Stimulated activated CD4-positive, alpha-beta T cell treated with anti-CD3 and anti-CD28 coated beads, Interleukin-12 subunit alpha, Interleukin-12 subunit beta, amount 100 ng/mL, for 48 hours (primary cell): ENCODE data around the gene SOX9.
"Not testable (repeated sequence)": the region's sequence is repeated elsewhere in the genome, so short reads cannot be mapped to it uniquely, and the experiment has no call there.

Source experiments
- DNase-seq, 3 donors: peaks; one replicate each; pipeline ENCODE4 v3.0.0-alpha.2; 2020; ENCODE audit warnings: low read depth in 2 of 3, low spot score in 1 of 3

The SOX9 gene

GRCh38 chr17:72110942-72111318, 9.9 kb upstream of the SOX9 start:
- DNase-seq, result no peak

GRCh38 chr17:72111336-72111923, 9.4 kb upstream of the SOX9 start:
- DNase-seq, result no peak

GRCh38 chr17:72111926-72112325, 8.9 kb upstream of the SOX9 start:
- DNase-seq, result not testable (repeated sequence)

GRCh38 chr17:72113751-72114150, 7.1 kb upstream of the SOX9 start:
- DNase-seq, result no peak

DNA sequence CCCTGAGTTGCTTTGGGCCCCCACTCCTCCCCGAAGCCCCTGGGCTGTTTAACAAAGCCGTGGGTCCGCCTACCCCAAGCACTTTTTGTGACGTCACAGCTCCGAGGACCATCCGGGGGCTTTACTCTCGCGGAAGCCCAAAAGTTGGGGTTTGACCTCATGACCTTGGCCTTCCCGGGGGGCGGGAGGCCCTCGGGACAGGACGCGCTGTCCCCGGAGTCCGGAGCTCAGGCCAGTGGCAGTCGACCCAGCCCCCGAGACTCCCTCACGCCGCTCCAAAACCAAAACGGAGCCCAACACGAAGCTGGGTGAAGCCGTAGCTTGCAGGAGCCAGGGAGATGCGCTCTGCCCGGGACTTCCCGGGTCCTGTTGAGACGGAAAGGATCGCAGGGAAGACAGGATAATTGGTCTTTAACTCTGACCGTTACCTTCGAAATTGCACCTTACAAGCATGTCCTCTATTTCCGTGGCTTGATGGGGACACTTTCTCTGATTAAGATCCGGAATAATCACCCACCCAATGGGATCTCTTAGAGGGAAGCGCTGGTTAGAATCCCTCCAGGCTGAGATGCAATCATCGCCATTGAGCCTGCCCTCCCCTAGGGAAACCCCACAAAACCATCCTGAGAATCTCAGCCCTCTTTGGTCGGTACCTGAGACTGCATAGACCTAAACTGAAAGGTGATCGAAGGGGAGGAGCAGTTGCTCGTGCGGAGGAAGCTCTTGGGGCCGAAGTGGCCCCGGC, 4.9 kb upstream of the SOX9 start:
- no peak for DNase-seq

DNA sequence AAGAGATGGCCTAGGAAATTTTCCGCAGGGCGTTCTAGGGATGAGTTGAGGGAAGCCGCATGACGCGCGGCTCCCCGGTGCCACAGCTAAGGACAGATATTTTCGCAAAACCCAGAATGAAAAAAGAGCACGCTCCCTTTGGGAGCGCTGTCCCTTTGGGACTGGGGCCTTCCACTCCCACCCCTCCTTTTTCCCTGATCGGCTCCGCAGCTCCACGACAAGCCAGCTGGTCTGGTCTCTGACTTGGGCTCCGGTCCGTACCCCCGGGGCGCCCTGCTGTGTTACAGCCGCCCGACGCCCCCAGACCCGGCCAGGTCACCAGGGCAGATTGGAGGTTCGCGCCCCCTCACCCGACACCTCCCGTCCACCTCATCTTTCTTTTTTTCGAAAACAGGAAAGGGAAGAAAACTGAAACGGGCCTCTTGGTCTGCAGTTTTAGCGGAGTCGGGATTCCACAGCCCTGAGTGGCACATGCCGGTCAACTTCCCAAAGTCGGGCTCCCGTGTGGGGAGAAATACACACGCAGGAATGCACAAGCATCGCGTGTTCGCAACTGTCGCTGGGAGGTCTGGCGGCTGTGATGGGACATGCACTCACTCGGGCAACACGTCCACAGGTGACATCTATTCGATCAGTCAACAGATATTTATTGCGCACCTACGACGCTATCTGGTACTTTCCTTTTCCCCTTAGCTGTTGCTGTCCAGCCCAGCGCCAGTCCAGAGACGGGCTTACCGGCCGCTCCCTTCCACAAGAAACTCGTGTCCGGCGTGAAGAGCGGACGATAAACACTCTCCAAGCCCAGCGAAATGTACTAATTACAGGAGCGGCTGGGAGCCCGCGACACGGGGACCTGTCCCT, 3.9 kb upstream of the SOX9 start:
- DNase-seq, result no peak

- DNase-seq, result no peak
Observed at GRCh38 chr17:72117535-72118334, 3.1 kb upstream of the SOX9 start.

DNA sequence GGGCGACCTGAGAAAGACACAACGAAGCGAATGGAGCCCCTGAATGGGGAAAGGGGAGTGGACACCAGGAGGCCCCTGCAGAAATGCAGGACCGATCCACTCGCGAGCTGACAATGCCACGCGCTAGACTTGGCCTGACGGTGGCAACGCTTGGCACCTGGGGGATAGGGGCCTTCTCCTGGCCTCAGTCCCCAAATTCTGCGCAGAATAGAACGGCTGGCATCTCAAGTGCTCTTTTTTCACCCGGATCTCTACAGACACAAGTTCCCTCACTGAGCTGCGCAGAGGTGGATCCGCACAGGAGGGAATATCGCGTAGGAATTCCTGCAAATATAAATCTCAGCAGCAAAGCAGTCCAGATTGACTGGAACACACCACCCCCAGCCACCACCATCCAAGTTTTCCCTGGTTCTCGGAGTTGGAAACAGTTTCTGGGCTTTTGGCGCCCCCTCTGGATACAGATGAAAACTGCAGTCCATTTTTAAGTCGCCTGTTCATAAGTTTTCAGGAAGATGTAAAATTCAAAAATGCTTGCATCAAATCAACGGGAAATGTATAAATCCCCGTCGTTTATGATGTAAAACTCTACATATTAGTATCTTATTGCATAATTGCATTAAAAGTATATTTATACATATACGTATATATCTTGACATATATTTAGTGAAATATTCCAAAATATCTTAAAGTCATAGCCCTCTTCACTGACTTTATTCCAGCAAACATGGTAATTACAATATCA, 2.3 kb upstream of the SOX9 start:
- peak in 1 of 3 donors; percentile 42 for DNase-seq

GRCh38 chr17:72119077-72119872, 1.5 kb upstream of the SOX9 start:
- no peak for DNase-seq

GRCh38 chr17:72119873-72120641, 763 bp upstream of the SOX9 start:
- no peak for DNase-seq

- no peak for DNase-seq
Observed at GRCh38 chr17:72121164-72122009, 567 bp downstream of the SOX9 start.

DNA sequence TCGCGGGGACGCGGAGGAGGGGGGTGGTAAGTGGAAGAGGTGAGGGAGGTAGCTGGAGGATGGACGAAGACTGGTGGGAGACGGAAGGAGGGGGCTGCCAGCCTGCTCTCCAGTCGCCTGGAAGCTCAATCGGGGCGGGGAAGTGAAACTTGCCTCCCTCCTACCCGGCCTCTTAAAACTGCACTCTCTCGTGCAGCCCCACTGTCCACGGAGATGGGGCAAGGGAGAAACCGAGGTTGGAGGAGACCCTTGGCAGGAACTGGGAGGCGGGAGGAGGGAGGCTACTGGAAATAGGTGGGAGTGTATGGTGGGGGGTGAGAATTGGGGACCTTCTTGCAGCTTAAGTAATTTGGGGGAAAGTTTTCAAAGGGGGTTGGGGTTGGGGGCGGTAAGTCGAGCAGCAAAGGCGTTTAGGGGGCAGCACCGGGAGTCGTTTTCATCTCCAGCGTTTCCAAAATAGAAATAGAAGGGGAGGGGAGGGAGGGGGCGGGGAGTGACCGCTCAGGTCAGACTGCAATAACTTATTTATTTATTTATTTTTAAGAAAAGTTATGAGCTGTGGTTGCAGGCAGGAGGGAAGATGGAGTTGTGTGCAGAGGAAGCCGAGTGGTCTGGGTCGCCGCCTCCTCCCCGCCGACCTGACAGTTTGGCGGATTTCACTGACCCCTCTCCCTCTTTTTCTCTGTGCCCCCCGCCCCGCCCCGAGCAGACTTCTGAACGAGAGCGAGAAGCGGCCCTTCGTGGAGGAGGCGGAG, 1.4 kb downstream of the SOX9 start:
- DNase-seq, result no peak

DNA sequence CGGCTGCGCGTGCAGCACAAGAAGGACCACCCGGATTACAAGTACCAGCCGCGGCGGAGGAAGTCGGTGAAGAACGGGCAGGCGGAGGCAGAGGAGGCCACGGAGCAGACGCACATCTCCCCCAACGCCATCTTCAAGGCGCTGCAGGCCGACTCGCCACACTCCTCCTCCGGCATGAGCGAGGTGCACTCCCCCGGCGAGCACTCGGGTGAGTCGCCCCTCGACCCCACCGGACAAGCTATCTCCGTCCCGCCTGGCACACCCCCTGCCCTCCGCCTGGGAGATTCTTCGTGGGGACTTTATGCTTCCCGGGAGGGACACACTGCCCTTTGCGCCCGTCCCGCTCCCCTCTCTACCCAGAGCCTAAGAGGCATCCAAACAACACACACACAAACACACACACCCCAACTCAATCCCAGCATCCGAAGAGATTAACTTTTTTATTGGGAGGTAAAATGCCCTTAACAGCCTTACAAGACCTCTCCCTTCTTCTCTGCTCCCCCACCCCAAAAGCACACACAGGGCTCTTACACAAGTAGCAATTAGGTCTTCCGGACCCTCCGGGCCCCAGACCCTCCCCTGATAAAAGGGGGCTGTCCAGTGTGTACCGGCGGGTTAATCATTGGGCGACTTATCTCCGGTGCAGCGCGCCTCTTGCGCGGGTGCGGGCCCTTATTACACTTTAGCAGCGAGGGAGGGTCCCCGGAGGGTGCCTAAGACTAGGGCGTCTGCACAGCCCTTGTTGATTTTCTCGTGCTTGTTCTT, 2.1 kb downstream of the SOX9 start:
- DNase-seq, result no peak

DNA sequence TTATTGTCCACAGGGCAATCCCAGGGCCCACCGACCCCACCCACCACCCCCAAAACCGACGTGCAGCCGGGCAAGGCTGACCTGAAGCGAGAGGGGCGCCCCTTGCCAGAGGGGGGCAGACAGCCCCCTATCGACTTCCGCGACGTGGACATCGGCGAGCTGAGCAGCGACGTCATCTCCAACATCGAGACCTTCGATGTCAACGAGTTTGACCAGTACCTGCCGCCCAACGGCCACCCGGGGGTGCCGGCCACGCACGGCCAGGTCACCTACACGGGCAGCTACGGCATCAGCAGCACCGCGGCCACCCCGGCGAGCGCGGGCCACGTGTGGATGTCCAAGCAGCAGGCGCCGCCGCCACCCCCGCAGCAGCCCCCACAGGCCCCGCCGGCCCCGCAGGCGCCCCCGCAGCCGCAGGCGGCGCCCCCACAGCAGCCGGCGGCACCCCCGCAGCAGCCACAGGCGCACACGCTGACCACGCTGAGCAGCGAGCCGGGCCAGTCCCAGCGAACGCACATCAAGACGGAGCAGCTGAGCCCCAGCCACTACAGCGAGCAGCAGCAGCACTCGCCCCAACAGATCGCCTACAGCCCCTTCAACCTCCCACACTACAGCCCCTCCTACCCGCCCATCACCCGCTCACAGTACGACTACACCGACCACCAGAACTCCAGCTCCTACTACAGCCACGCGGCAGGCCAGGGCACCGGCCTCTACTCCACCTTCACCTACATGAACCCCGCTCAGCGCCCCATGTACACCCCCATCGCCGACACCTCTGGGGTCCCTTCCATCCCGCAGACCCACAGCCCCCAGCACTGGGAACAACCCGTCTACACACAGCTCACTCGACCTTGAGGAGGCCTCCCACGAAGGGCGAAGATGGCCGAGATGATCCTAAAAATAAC, 3.0 kb downstream of the SOX9 start:
- DNase-seq, result no peak

DNA sequence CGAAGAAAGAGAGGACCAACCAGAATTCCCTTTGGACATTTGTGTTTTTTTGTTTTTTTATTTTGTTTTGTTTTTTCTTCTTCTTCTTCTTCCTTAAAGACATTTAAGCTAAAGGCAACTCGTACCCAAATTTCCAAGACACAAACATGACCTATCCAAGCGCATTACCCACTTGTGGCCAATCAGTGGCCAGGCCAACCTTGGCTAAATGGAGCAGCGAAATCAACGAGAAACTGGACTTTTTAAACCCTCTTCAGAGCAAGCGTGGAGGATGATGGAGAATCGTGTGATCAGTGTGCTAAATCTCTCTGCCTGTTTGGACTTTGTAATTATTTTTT, 3.6 kb downstream of the SOX9 start:
- no peak for DNase-seq

DNA sequence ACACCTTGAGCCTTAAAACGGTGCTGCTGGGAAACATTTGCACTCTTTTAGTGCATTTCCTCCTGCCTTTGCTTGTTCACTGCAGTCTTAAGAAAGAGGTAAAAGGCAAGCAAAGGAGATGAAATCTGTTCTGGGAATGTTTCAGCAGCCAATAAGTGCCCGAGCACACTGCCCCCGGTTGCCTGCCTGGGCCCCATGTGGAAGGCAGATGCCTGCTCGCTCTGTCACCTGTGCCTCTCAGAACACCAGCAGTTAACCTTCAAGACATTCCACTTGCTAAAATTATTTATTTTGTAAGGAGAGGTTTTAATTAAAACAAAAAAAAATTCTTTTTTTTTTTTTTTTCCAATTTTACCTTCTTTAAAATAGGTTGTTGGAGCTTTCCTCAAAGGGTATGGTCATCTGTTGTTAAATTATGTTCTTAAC, 4.4 kb downstream of the SOX9 start:
- no peak for DNase-seq
